Activated naive CD4-positive, alpha-beta T cell treated with anti-CD3 and anti-CD28 coated beads for 36 hours (primary cell): ENCODE results near the gene SLC12A8. TPM values are rescaled to one million over a fixed set of nuclear protein-coding genes. Genes with fewer than 3 reads are reported as not detected.
A peak's percentile ranks its signal among the peaks of the same experiment; 100 is the strongest.

Experiments used
- CTCF ChIA-PET: fragments of 350-600 bp; sonication (Branson Sonifier 250); formaldehyde crosslinking; loops from one replicate; lab custom pipeline; 2021; ENCODE audit warnings: antibody characterized with exemption; lab: Charles Lee
- DNase-seq: peaks from one replicate; pipeline ENCODE4 v3.0.0-alpha.2; 2020
- H3K27ac Mint-ChIP-seq: one replicate; pipeline ENCODE4 v1.8.0; 2021; ENCODE audit warnings: mild to moderate bottlenecking, mixed read lengths
- H3K27me3 Mint-ChIP-seq: one replicate; pipeline ENCODE4 v1.8.0; 2021; ENCODE audit warnings: low read depth, mixed read lengths
- H3K36me3 Mint-ChIP-seq: one replicate; pipeline ENCODE4 v1.8.0; 2021; ENCODE audit warnings: low read depth, mixed read lengths
- H3K4me1 Mint-ChIP-seq: one replicate; pipeline ENCODE4 v1.8.0; 2021; ENCODE audit warnings: low read depth, mixed read lengths
- H3K4me3 Mint-ChIP-seq: one replicate; pipeline ENCODE4 v1.8.0; 2021; ENCODE audit warnings: mild to moderate bottlenecking, moderate library complexity, mixed read lengths
- H3K9me3 Mint-ChIP-seq: one replicate; pipeline ENCODE4 v1.8.0; 2021; ENCODE audit warnings: mixed read lengths
- intact Hi-C: fragments of 100-400 bp; cut with micrococcal nuclease; formaldehyde crosslinking; loops from one replicate; pipeline ENCODE4 v1.15.1; 2023
- total RNA-seq, 2 experiments: library from RNA; stranded (reverse); gene quantifications; one replicate each; pipeline ENCODE4 v1.2.3, GENCODE V29; 2021

The SLC12A8 gene
- total RNA-seq, 2 experiments from 2014 or later: 1.1 TPM

DNA sequence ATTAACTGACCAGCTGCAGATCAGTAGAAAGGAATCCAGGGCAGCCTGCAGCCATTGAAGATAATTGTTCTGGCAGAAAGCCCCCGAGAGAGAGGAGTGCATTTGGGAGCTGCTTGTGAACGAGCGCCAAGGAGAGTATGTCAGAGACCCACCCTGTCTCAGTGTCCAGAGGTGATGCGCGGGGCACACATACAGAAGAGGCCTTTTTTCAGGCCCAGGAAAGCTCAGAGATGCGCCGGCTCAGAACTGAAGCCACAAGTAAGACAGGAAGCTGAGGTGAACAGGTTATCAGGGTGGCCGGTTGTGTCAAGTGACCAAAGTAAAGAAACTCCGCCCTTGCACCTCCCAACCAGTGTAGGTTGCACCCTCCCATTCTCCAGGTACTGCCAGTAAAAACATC lies 96.9 kb downstream of the SLC12A8 start:
- peaks cover 8% of the 10 kb centered on the region for H3K27me3 Mint-ChIP-seq
- no peaks in the 10 kb centered on the region for H3K9me3 Mint-ChIP-seq
- H3K36me3 Mint-ChIP-seq: no peaks in the 10 kb centered on the region
- CTCF ChIA-PET: interaction anchor here (0.9 kb wide), 1 partner anchor 10 kb away, joined by 5 read pairs; no protein-coding TSS in a partner anchor
- no peak for DNase-seq
- intact Hi-C loops: no loop called here
- no peak overlapping the region for H3K27ac Mint-ChIP-seq
- peaks cover 25% of the 10 kb centered on the region for H3K4me1 Mint-ChIP-seq
- H3K4me3 Mint-ChIP-seq: no peak overlapping the region

DNA sequence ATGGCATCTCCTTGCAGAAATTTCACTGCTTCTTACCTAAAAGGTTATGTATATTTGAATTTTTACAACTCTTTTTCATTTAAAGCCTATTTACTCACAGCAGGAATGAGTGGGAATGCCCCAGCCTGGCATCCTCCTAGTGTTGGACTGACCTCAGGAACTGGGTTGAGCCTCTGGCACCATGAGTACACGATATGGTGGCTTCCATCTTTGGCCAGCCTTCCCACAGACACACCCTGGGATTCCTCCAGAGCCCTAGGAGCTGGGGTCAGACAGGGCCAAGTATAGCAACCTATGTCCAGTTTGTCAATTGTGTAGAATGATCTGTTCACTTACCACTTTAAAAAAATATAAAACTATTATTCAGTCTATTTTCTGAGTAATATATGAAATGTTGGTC lies 99.6 kb downstream of the SLC12A8 start:
- CTCF ChIA-PET: interaction anchor here (0.6 kb wide), 1 partner anchor 186 kb away, joined by 3 read pairs; no protein-coding TSS in a partner anchor
- no peak for DNase-seq
- H3K27ac Mint-ChIP-seq: no peak overlapping the region
- no peak overlapping the region for H3K4me3 Mint-ChIP-seq
- intact Hi-C loops: no loop called here
- peaks cover 29% of the 10 kb centered on the region for H3K4me1 Mint-ChIP-seq
- H3K27me3 Mint-ChIP-seq: peaks cover 8% of the 10 kb centered on the region
- H3K9me3 Mint-ChIP-seq: no peaks in the 10 kb centered on the region
- no peaks in the 10 kb centered on the region for H3K36me3 Mint-ChIP-seq

DNA sequence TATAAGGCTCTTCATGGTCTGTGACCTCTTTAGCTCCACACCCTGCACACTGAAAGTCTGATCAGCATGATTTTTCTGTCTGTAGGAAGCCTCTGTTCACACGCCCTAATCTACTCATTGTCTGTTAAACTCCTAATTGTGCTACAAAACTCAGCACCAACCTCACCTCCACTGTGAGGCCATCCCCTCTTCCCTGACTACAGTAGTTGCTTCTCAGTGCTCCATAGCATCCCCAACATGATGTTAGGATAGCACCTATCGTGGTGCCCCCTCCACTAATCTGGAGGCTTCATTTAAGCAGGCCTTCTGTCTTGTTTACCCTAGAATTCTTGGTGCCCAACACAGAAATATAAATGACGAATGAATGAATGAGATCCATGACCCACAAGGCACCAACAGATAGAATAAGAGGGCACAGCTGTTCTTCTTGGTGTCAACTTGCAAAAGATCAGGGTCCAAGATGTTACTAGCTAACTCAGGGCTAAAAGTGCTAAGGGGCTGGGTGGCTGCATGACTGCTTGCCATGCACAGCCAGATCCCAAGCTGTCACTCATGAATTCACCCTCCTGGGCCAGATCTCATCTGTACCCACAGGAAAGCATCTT lies 101.6 kb downstream of the SLC12A8 start:
- peak; percentile 39 for DNase-seq
- Mint-ChIP-seq H3K9me3 (no peaks in the 10 kb centered on the region), H3K4me3 (no peak overlapping the region), H3K4me1 (peaks cover 32% of the 10 kb centered on the region), H3K27ac (no peak overlapping the region), H3K27me3 (peaks cover 8% of the 10 kb centered on the region), H3K36me3 (no peaks in the 10 kb centered on the region)
- intact Hi-C loops: loop anchor here (1.0 kb wide), 3 partner anchors 30 to 59 kb away; no protein-coding TSS in a partner anchor
- CTCF ChIA-PET: interaction anchor here (0.6 kb wide), 1 partner anchor 103 kb away, joined by 4 read pairs; no protein-coding TSS in a partner anchor

DNA sequence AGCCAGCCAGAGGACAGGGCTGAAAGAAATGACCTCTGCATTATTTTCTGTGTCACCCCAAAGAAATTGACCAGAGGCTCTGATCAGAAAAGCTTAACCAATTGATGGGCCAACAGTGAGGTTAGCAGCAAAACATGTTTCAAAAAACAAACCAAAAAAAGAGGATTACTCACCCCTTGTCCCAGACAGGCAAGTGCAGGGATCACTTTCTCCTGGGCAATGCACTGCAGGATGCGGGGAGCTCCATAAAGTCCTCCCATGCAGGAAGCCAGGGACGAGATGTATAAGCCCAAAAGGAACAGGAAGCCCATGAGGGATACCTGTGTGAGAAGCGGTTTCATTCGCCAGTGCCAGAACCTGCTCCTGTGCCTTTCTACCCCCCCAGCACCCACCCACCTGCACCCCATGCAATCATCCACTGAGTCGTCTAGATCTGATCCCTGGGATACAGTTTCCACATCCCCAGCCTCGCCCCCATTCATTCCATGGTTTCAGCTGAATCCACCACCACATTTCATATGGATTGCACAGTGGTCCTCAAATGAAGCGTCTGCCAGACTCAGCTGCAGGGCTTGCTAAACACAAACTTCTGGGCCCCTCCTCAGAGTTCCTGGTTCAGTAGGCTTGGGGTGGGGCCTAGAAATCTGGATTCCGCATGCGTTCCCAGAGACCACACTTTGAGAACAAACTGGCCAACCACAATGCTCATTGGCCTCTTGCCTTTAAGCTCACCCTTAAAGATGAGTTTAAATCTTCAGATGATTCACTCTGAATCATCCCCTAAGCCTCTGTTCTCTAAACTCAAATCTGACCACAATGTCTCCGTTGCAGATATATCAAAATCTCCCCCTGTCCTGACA lies 102.3 kb downstream of the SLC12A8 start:
- DNase-seq: no peak
- H3K36me3 Mint-ChIP-seq: no peaks in the 10 kb centered on the region
- no peak overlapping the region for H3K4me3 Mint-ChIP-seq
- peaks cover 32% of the 10 kb centered on the region for H3K4me1 Mint-ChIP-seq
- intact Hi-C loops: loop anchor here (1.0 kb wide), 3 partner anchors 31 to 58 kb away; no protein-coding TSS in a partner anchor
- no peak overlapping the region for H3K27ac Mint-ChIP-seq
- H3K27me3 Mint-ChIP-seq: peaks cover 8% of the 10 kb centered on the region
- CTCF ChIA-PET: interaction anchor here (0.6 to 1.2 kb wide), 2 partner anchors 9 to 103 kb away, joined by 3 to 4 read pairs; no protein-coding TSS in a partner anchor
- peaks cover under 1% of the 10 kb centered on the region for H3K9me3 Mint-ChIP-seq

DNA sequence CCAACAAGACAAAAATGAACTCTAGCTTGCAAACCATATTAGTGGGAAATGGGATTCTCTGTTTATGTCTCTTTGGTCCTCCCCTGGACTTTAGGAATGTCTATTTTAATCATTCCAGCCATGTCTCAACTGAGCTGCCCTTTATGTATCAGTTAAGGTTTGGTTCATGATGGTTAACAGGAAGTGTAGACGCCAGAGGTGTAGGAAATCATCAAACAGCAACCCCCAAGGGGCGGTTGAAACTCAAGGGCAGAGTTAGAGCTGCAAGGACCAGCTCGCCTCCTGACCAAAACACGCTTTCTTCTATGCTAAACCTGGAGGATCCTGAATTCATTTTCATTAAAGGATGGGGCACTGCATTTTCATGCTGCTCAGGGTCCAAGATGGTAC lies 103.0 kb downstream of the SLC12A8 start:
- no peak overlapping the region for H3K4me3 Mint-ChIP-seq
- H3K27ac Mint-ChIP-seq: no peak overlapping the region
- peaks cover 5% of the 10 kb centered on the region for H3K27me3 Mint-ChIP-seq
- peaks cover 32% of the 10 kb centered on the region for H3K4me1 Mint-ChIP-seq
- peaks cover 5% of the 10 kb centered on the region for H3K9me3 Mint-ChIP-seq
- H3K36me3 Mint-ChIP-seq: no peaks in the 10 kb centered on the region
- DNase-seq: no peak
- intact Hi-C loops: no loop called here
- CTCF ChIA-PET: interaction anchor here (1.0 to 1.4 kb wide), 3 partner anchors 9 to 11 kb away, joined by 3 read pairs; no protein-coding TSS in a partner anchor

DNA sequence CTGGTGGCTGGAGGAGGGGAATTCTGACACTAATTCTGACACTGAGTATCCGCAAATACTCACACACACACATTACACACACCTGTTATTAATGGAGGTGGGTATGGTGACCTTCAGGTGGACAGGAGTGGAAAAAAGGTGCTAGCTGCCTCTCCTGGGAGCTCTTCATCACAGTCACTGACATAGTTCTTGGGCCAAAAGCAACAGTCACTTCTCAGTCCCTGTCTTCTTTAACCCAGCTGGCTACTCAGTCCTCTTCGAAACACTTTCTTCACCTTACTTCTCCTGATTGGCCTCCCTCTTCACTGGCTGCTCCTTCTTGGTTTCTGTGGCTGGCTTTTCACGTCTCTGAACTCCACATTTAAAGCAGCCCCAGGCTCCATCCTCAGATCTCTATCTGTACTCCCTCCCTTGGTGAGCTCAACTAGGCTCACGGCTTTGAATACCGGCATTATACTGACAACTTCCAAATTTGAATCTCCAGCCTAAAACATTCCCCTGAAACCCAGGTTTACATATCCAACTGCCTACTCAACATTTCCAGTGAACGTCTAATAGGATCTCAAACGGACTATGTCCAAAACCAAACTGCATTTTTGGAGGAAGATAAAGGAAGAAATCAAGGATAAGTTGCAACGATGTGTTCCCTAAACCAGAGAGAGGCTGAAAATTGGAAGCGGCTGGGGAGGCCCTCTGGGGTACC lies 103.6 kb downstream of the SLC12A8 start:
- Mint-ChIP-seq H3K27me3 (peaks cover 5% of the 10 kb centered on the region), H3K27ac (no peak overlapping the region), H3K9me3 (peaks cover 5% of the 10 kb centered on the region), H3K4me3 (no peak overlapping the region), H3K4me1 (peaks cover 32% of the 10 kb centered on the region), H3K36me3 (no peaks in the 10 kb centered on the region)
- intact Hi-C loops: no loop called here
- CTCF ChIA-PET: interaction anchor here (0.6 to 1.4 kb wide), 3 partner anchors 10 to 490 kb away, joined by 3 to 4 read pairs (median 3); no protein-coding TSS in a partner anchor
- DNase-seq: no peak

DNA sequence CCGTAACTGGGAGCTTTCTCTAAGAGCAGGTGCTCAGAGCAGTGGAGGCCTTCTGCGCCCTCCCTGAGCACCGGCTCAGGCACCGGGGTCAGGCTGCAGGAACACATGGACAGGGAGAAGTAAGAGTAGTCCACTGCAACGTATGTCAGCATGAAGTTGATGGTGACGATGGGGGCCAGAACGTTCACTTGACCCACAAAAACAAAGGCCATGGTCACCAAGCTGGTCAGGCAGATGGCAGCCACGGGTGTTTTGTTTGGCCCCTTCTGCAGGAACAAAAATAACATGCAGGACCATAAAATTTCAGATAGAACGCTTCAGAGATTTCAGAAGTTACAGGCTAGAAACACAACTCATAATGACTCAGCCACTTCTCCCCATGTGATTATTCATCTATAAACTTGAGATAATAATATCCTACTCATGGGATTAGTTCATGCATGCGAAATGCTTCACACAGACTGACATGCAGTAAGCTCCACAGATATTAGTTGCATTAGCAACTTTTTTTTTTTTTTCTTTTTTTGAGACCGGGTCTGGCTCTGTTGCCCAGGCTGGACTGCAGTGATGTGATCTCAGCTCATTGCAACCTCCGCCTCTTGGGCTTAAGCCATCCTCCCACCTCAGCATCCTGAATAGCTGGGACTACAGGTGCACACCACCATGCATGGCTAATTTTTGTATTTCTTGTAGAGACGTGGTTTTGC lies 104.5 kb downstream of the SLC12A8 start:
- Mint-ChIP-seq H3K27me3 (peaks cover 5% of the 10 kb centered on the region), H3K27ac (no peak overlapping the region), H3K4me1 (peaks cover 32% of the 10 kb centered on the region), H3K36me3 (no peaks in the 10 kb centered on the region), H3K9me3 (peaks cover 5% of the 10 kb centered on the region), H3K4me3 (no peak overlapping the region)
- intact Hi-C loops: no loop called here
- CTCF ChIA-PET: interaction anchor here (0.6 to 1.2 kb wide), 3 partner anchors 43 to 491 kb away, joined by 3 to 4 read pairs (median 4); no protein-coding TSS in a partner anchor
- DNase-seq: no peak

DNA sequence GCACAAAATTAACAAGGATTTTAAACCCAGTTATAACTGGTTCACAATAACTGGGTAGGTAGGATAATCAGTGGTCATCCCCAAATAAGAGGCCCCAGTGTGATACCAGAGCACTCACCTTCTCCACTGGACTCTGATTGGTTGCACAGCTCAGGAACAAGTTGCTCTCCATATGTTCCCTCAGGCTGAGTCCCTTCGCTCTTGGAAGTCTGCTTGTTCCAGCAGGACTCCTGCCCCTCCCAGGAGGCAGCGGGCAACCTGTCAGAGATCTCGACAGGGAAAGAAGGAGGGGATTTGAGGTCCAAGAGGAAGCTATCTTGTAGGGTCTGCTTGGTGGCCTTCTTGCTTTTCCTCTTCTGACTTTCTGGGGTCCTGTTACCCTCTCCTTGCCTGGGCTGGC lies 105.2 kb downstream of the SLC12A8 start:
- Mint-ChIP-seq H3K4me3 (no peak overlapping the region), H3K4me1 (peaks cover 32% of the 10 kb centered on the region), H3K27me3 (peaks cover 3% of the 10 kb centered on the region), H3K36me3 (no peaks in the 10 kb centered on the region), H3K9me3 (peaks cover 5% of the 10 kb centered on the region), H3K27ac (no peak overlapping the region)
- CTCF ChIA-PET: interaction anchor here (0.6 to 1.2 kb wide), 2 partner anchors 43 to 283 kb away, joined by 3 to 4 read pairs; no protein-coding TSS in a partner anchor
- intact Hi-C loops: no loop called here
- no peak for DNase-seq

DNA sequence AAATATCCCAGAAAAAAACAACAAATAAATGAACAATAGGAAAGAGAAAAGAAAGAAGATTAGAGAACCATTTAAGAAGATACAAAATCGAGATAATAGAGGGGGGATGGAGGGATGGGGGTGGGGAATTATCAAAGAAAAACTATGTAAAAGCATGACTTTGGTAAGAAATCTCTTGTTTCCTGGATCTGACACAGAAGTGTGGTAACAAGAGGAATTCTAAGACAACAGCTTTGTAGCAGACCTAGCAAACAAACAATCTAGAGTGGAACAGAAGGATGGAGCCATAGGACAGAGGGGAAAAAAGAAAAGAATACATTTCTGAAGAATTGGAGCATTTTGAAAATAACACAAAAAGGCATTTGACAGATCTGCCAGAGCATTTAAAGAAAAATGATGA lies 107.4 kb downstream of the SLC12A8 start:
- Mint-ChIP-seq H3K4me3 (no peak overlapping the region), H3K9me3 (peaks cover 5% of the 10 kb centered on the region)
- intact Hi-C loops: no loop called here

DNA sequence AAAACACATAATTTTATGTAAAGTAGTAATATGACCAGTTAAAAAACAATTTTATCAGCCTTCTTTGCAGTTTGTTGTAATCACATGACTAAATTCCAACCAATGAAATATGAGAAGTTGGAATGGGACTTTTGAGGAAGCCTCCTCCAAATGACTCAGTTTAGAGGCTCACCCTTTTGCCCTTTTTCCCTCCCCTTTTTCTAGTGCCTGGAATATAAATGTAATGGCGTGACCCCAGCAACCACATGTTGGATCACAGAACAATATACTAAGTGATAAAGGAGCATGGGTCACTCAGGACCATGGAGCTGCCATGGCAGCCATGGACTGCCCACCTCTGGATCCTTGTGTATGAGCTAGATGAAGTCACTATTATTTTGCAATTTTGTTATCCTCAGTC lies 107.9 kb downstream of the SLC12A8 start:
- no peak overlapping the region for H3K27ac Mint-ChIP-seq
- no peak for DNase-seq
- intact Hi-C loops: no loop called here
- peaks cover 15% of the 10 kb centered on the region for H3K4me1 Mint-ChIP-seq
- CTCF ChIA-PET: no interaction called here
- H3K36me3 Mint-ChIP-seq: no peaks in the 10 kb centered on the region
- H3K4me3 Mint-ChIP-seq: no peak overlapping the region
- peaks cover 9% of the 10 kb centered on the region for H3K9me3 Mint-ChIP-seq
- no peaks in the 10 kb centered on the region for H3K27me3 Mint-ChIP-seq

More for the DNA sequence above, 107.4 kb downstream of the SLC12A8 start:
- DNase-seq: no peak
- H3K36me3 Mint-ChIP-seq: no peaks in the 10 kb centered on the region
- CTCF ChIA-PET: interaction anchor here (0.6 kb wide), 1 partner anchor 1835 kb away, joined by 4 read pairs; no protein-coding TSS in a partner anchor
- no peak overlapping the region for H3K27ac Mint-ChIP-seq
- H3K4me1 Mint-ChIP-seq: peaks cover 19% of the 10 kb centered on the region
- no peaks in the 10 kb centered on the region for H3K27me3 Mint-ChIP-seq

DNA sequence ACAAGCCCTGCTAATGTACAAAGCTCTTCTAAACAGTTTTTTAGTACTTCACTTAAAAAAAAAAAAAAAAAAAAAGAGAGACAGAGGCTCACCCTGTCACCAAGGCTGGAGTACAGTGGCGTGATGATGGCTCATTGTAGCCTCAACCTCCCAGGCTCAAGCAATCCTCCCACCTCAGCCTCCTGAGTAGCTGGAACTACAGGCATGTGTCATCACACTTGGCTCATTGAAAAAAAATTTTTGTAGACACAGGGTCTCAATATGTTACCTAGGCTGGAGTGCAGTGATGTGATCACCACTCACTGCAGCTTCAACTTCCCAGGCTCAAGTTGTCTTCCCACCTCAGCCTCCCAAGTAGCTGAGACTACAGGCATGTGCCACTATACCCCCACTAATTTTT lies 109.1 kb downstream of the SLC12A8 start:
- peaks cover 14% of the 10 kb centered on the region for H3K9me3 Mint-ChIP-seq
- no peak for DNase-seq
- CTCF ChIA-PET: no interaction called here
- no peaks in the 10 kb centered on the region for H3K27me3 Mint-ChIP-seq
- peaks cover 7% of the 10 kb centered on the region for H3K4me1 Mint-ChIP-seq
- H3K36me3 Mint-ChIP-seq: no peaks in the 10 kb centered on the region
- intact Hi-C loops: no loop called here
- no peak overlapping the region for H3K4me3 Mint-ChIP-seq
- H3K27ac Mint-ChIP-seq: no peak overlapping the region
